Liver (tissue), 9 donors: ENCODE measurements around the gene HSD3B7. TPM values are rescaled to one million over a fixed set of nuclear protein-coding genes. Genes with fewer than 3 reads are reported as not detected.
A peak's percentile ranks its signal among the peaks of the same experiment; 100 is the strongest.

Source experiments
- DNase-seq: peaks from one replicate; pipeline ENCODE4 v3.0.0-alpha.2; 2017; ENCODE audit warnings: low spot score
- H3K27ac ChIP-seq, 2 donors: one replicate each; pipeline ENCODE4 v1.7.0; 2013; ENCODE audit warnings: inconsistent platforms in 2 of 2, low read length in 2 of 2, control low read depth in 1 of 2, low read depth in 1 of 2, mild to moderate bottlenecking in 1 of 2
- H3K27me3 ChIP-seq, 4 donors: one replicate each; pipeline versions ENCODE4 v1.6.1 to v1.7.0; 2013; ENCODE audit warnings: low read length in 3 of 4, inconsistent platforms in 1 of 4, mild to moderate bottlenecking in 1 of 4, moderate library complexity in 1 of 4; ENCODE audit not compliant: control insufficient read depth in 4 of 4, insufficient read depth in 4 of 4
- H3K36me3 ChIP-seq, 4 donors: one replicate each; pipeline versions ENCODE4 v1.6.1 to v1.7.0; 2013; ENCODE audit warnings: low read length in 3 of 4, mild to moderate bottlenecking in 3 of 4, low read depth in 1 of 4, moderate library complexity in 1 of 4; ENCODE audit not compliant: control insufficient read depth in 4 of 4, insufficient read depth in 3 of 4
- H3K4me1 ChIP-seq, 4 donors: one replicate each; pipeline versions ENCODE4 v1.6.1 to v1.7.0; 2013; ENCODE audit warnings: low read length in 3 of 4, mild to moderate bottlenecking in 3 of 4, moderate library complexity in 1 of 4; ENCODE audit not compliant: control insufficient read depth in 4 of 4, insufficient read depth in 4 of 4
- H3K4me3 ChIP-seq, 3 donors: one replicate each; pipeline versions ENCODE4 v1.6.1 to v1.7.0; 2013; ENCODE audit warnings: low read length in 3 of 3, control low read depth in 1 of 3, low read depth in 1 of 3, mild to moderate bottlenecking in 1 of 3
- H3K9ac ChIP-seq, 2 donors: one replicate each; pipeline ENCODE4 v1.7.0; 2013; ENCODE audit warnings: low read length in 2 of 2, mild to moderate bottlenecking in 2 of 2, moderate library complexity in 2 of 2, control low read depth in 1 of 2, low read depth in 1 of 2
- H3K9me3 ChIP-seq, 4 donors: one replicate each; pipeline versions ENCODE4 v1.6.1 to v1.7.0; 2013; ENCODE audit warnings: low read length in 3 of 4; ENCODE audit not compliant: control insufficient read depth in 4 of 4
- FOXA1 ChIP-seq: IDR thresholded peaks from 2 replicates; pipeline ENCODE4 v1.6.1; 2016; ENCODE audit warnings: antibody characterized with exemption
- FOXA2 ChIP-seq: IDR thresholded peaks from 2 replicates; pipeline ENCODE4 v1.6.1; 2016; ENCODE audit warnings: antibody characterized with exemption
- GABPA ChIP-seq, 2 donors: IDR thresholded peaks in 1 of 2; conservative IDR thresholded peaks in 1 of 2; 2 replicates each; pipeline ENCODE4 v1.6.1; 2016; ENCODE audit warnings: antibody characterized with exemption in 2 of 2, mild to moderate bottlenecking in 1 of 2, moderate library complexity in 1 of 2
- HNF4A ChIP-seq, 2 donors: conservative IDR thresholded peaks; 2 replicates each; pipeline ENCODE4 v1.6.1; 2016; ENCODE audit warnings: antibody characterized with exemption in 2 of 2, mild to moderate bottlenecking in 2 of 2
- HNF4G ChIP-seq: IDR thresholded peaks from 2 replicates; pipeline ENCODE4 v1.6.1; 2016; ENCODE audit warnings: antibody characterized with exemption
- JUND ChIP-seq, 2 donors: IDR thresholded peaks; 2 replicates each; pipeline ENCODE4 v1.6.1; 2016; ENCODE audit warnings: antibody characterized with exemption in 2 of 2
- NR2F2 ChIP-seq: IDR thresholded peaks from 2 replicates; pipeline ENCODE4 v1.6.1; 2016; ENCODE audit warnings: antibody characterized with exemption
- RAD21 ChIP-seq, 2 donors: IDR thresholded peaks; 2 replicates each; pipeline ENCODE4 v1.6.1; 2016; ENCODE audit warnings: antibody characterized with exemption in 2 of 2, mild to moderate bottlenecking in 2 of 2
- RXRA ChIP-seq, 2 donors: IDR thresholded peaks; 2 replicates each; pipeline ENCODE4 v1.6.1; 2017 to 2018; ENCODE audit warnings: antibody characterized with exemption in 2 of 2, mild to moderate bottlenecking in 1 of 2
- SP1 ChIP-seq: IDR thresholded peaks from 2 replicates; pipeline ENCODE4 v1.6.1; 2018; ENCODE audit warnings: antibody characterized with exemption, mild to moderate bottlenecking
- TAF1 ChIP-seq: conservative IDR thresholded peaks from 2 replicates; pipeline ENCODE4 v1.6.1; 2016; ENCODE audit warnings: antibody characterized with exemption, mild to moderate bottlenecking
- YY1 ChIP-seq: IDR thresholded peaks from 2 replicates; pipeline ENCODE4 v1.6.1; 2016; ENCODE audit warnings: antibody characterized with exemption, mild to moderate bottlenecking
- WGBS: extraction: QIAGEN DNeasy Blood & Tissue Kit; methylation state at CpG from one replicate; pipeline ENCODE4 v1.1.7; 2013; 5-methylcytosine and 5-hydroxymethylcytosine counted together
- polyA plus RNA-seq, 2 donors: library from polyadenylated mRNA; stranded (reverse) in 1 of 2; unstranded in 1 of 2; fragments of 200-250 nt in 1 of 2; fragments of >200 nt in 1 of 2; fragmentation: Nextera tagmentation in 1 of 2; extraction: Ambion mirVana in 1 of 2; gene quantifications; one replicate each; pipeline versions ENCODE4 v1.2.1 to v1.2.3, GENCODE V29; 2013 to 2015
- total RNA-seq, 2 donors: library from RNA; depleted of rRNA; stranded (reverse); fragments of >200 nt; gene quantifications; one replicate each; pipeline ENCODE4 v1.2.3, GENCODE V29; 2014
- TF ChIP-seq, protein P1 (sequence below): IDR thresholded peaks from 2 replicates; pipeline ENCODE4 v1.6.1; 2016; ENCODE audit warnings: antibody characterized with exemption, mild to moderate bottlenecking
- TF ChIP-seq, protein P2 (sequence below): IDR thresholded peaks from 2 replicates; pipeline ENCODE4 v1.6.1; 2016; ENCODE audit warnings: antibody characterized with exemption
- TF ChIP-seq, protein P3 (sequence below): fragments of 150-350 bp; IDR thresholded peaks from 2 replicates; pipeline ENCODE4 v1.5.1; 2017; ENCODE audit warnings: improper control_type of control experiment, low read depth, low read length; ENCODE audit not compliant: missing input control
- donor health status: healthy.
- donor health status: healthy.
- donor health status: healthy.
- donor health status: healthy.
- donor health status: healthy.

The HSD3B7 gene
- total and polyA plus RNA-seq, 4 donors: 23.9 to 93.9 (median 79.4) TPM

DNA sequence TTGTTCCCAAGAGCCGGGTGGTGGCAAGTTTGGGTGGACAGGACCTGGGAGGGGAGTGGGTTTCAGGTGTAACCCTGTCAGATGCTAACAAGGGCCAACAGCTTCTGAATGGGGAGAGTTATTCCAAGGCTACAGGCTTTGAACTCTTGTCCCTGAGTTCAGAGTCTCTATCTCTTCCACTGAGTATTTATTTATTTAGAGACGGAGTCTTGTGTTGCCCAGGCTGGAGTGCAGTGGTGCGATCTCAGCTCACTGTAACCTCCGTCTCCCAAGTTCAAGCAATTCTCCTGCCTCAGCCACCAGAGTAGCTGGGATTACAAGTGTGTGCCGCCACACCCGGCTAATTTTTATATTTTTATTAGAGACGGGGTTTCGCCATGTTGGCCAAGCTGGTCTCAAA, 30.0 kb upstream of the HSD3B7 start:
- Histone ChIP-seq H3K9ac (no peak overlapping the region), H3K27ac (peak overlapping the region; percentile 24 to 38)
- TF ChIP-seq RXRA (IDR thresholded peaks at IDR 0.05): peak; percentile 60 to 64
- TF ChIP-seq HNF4A (conservative IDR thresholded peaks at IDR 0.05): peak; percentile 91 to 92
- TF ChIP-seq JUND (IDR thresholded peaks at IDR 0.05): no peak
- peak; percentile 48 for TF ChIP-seq HNF4G
- TF ChIP-seq RAD21 (IDR thresholded peaks at IDR 0.05): no peak
- TF ChIP-seq FOXA2: no peak
- TF ChIP-seq TAF1: no peak
- TF ChIP-seq YY1: no peak
- TF ChIP-seq SP1: peak; percentile 79
- TF ChIP-seq, protein P1, sequence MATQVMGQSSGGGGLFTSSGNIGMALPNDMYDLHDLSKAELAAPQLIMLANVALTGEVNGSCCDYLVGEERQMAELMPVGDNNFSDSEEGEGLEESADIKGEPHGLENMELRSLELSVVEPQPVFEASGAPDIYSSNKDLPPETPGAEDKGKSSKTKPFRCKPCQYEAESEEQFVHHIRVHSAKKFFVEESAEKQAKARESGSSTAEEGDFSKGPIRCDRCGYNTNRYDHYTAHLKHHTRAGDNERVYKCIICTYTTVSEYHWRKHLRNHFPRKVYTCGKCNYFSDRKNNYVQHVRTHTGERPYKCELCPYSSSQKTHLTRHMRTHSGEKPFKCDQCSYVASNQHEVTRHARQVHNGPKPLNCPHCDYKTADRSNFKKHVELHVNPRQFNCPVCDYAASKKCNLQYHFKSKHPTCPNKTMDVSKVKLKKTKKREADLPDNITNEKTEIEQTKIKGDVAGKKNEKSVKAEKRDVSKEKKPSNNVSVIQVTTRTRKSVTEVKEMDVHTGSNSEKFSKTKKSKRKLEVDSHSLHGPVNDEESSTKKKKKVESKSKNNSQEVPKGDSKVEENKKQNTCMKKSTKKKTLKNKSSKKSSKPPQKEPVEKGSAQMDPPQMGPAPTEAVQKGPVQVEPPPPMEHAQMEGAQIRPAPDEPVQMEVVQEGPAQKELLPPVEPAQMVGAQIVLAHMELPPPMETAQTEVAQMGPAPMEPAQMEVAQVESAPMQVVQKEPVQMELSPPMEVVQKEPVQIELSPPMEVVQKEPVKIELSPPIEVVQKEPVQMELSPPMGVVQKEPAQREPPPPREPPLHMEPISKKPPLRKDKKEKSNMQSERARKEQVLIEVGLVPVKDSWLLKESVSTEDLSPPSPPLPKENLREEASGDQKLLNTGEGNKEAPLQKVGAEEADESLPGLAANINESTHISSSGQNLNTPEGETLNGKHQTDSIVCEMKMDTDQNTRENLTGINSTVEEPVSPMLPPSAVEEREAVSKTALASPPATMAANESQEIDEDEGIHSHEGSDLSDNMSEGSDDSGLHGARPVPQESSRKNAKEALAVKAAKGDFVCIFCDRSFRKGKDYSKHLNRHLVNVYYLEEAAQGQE: no peak
- TF ChIP-seq NR2F2: no peak

DNA sequence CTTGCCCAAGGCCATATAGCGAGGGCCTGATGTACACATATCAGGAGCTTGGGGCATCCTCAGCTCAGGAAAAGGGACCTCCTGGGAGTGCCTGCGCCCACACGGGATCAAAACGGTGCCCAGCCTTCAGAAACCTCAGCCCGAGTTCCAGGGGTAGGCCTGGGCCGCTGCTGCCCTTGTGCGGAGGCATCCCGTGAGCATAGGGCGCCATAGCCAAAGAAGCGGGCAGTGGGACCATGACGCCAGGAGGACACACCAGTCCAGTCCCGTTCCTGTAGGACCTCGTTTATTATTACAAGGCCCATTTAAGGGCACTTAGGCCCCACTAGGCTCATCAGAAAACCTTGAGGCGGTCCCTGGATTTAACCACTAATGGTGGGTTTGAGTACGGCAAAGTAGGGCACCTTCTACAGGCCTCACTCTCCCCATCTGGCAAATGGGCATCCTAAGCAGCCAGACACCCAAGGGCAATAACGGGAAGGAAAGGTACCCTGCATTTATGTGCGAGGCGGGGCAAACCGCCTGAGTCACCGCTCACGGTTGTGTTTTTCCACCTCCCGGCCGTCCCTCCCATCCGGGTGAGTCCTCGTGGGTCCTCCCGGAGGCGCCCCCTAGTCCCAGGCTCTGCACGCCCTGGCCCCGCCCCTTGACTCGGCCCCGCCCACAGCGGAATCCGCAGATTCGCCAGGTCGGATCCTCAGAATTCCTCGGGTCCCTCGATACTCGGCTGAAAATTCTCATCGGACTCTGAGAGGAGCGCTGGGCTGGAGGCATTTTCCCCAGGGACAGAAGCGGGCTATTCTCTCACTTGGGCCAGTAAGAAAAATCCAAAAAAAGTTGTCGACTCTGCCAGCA, 28.2 kb upstream of the HSD3B7 start:
- H3K9me3 ChIP-seq: no peaks in the 10 kb centered on the region
- H3K36me3 ChIP-seq: peaks cover 8 to 25% (median 19%) of the 10 kb centered on the region in 4 donors
- peaks cover 6 to 63% (median 45%) of the 10 kb centered on the region in 4 donors for H3K4me1 ChIP-seq
- WGBS: 26% methylated on average over 42 of the region's 42 CpGs
- TF ChIP-seq NR2F2: no peak
- TF ChIP-seq, protein P2, sequence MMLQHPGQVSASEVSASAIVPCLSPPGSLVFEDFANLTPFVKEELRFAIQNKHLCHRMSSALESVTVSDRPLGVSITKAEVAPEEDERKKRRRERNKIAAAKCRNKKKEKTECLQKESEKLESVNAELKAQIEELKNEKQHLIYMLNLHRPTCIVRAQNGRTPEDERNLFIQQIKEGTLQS: no peak
- TF ChIP-seq, protein P3, sequence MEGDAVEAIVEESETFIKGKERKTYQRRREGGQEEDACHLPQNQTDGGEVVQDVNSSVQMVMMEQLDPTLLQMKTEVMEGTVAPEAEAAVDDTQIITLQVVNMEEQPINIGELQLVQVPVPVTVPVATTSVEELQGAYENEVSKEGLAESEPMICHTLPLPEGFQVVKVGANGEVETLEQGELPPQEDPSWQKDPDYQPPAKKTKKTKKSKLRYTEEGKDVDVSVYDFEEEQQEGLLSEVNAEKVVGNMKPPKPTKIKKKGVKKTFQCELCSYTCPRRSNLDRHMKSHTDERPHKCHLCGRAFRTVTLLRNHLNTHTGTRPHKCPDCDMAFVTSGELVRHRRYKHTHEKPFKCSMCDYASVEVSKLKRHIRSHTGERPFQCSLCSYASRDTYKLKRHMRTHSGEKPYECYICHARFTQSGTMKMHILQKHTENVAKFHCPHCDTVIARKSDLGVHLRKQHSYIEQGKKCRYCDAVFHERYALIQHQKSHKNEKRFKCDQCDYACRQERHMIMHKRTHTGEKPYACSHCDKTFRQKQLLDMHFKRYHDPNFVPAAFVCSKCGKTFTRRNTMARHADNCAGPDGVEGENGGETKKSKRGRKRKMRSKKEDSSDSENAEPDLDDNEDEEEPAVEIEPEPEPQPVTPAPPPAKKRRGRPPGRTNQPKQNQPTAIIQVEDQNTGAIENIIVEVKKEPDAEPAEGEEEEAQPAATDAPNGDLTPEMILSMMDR: peak; percentile 4
- TF ChIP-seq GABPA (IDR thresholded peaks at IDR 0.05 in 1 of 2, conservative IDR thresholded peaks at IDR 0.05 in 1 of 2): no peak
- TF ChIP-seq RAD21 (IDR thresholded peaks at IDR 0.05): no peak
- no peak for TF ChIP-seq FOXA1
- TF ChIP-seq HNF4A (conservative IDR thresholded peaks at IDR 0.05): no peak
- peak overlapping the region; percentile 84 to 90 for H3K9ac ChIP-seq
- DNase-seq: peak; percentile 91
- peak overlapping the region; percentile 98 for H3K27ac ChIP-seq
- no peaks in the 10 kb centered on the region for H3K27me3 ChIP-seq
- peak overlapping the region; percentile 62 to 96 (median 89) for H3K4me3 ChIP-seq

More for the DNA sequence above, 30.0 kb upstream of the HSD3B7 start:
- H3K4me1 ChIP-seq: peaks cover 17 to 81% (median 61%) of the 10 kb centered on the region in 4 donors
- no peaks in the 10 kb centered on the region for H3K27me3 ChIP-seq
- no peaks in the 10 kb centered on the region for H3K9me3 ChIP-seq
- DNase-seq: no peak
- WGBS: 43% methylated on average over 8 of the region's 8 CpGs
- H3K36me3 ChIP-seq: peaks cover 2 to 9% (median 6%) of the 10 kb centered on the region in 4 donors
- no peak overlapping the region for H3K4me3 ChIP-seq
